ENCODE data around the gene SH3BP4.

Gene SH3BP4, protein sequence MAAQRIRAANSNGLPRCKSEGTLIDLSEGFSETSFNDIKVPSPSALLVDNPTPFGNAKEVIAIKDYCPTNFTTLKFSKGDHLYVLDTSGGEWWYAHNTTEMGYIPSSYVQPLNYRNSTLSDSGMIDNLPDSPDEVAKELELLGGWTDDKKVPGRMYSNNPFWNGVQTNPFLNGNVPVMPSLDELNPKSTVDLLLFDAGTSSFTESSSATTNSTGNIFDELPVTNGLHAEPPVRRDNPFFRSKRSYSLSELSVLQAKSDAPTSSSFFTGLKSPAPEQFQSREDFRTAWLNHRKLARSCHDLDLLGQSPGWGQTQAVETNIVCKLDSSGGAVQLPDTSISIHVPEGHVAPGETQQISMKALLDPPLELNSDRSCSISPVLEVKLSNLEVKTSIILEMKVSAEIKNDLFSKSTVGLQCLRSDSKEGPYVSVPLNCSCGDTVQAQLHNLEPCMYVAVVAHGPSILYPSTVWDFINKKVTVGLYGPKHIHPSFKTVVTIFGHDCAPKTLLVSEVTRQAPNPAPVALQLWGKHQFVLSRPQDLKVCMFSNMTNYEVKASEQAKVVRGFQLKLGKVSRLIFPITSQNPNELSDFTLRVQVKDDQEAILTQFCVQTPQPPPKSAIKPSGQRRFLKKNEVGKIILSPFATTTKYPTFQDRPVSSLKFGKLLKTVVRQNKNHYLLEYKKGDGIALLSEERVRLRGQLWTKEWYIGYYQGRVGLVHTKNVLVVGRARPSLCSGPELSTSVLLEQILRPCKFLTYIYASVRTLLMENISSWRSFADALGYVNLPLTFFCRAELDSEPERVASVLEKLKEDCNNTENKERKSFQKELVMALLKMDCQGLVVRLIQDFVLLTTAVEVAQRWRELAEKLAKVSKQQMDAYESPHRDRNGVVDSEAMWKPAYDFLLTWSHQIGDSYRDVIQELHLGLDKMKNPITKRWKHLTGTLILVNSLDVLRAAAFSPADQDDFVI

DNA sequence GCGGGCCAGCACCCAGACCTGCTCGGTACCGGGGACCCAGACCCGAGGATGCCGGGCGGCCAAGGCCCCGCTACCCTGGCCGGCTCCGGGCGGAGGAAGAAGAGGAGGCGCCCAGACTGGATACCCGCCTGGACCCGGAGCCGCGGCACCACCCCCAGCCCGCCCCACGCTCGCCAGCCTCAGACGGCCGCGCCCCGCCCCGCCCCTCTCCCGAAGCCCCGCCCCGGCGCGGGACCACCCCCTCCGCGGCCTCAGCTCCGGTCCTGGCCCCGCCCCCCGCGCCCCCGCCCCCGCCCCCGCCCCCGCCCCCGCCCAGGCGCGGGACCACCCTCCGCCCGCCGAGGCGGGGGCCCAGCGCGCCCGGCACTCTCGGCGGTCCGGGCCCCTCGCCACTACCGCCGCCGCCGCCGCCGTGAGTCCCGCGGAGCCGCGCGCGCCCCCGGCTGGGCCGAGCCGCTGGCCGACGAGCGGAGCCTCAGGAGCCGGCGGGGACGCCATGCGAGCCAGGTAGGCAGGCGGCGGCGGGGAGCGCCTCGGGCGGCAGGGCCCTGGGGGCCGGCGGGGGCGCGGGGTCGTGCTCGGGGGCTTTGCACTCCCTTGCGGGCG is at the start of gene SH3BP4:
TSS of gene SH3BP4 (plus strand) at position 354 of the 606 bp plus-strand sequence. CDS start 82,986 bp downstream, outside the sequence.
- in situ Hi-C loops (cut with HindIII; ENCODE audit: low sequenced_read_pairs): no loop called here

DNA sequence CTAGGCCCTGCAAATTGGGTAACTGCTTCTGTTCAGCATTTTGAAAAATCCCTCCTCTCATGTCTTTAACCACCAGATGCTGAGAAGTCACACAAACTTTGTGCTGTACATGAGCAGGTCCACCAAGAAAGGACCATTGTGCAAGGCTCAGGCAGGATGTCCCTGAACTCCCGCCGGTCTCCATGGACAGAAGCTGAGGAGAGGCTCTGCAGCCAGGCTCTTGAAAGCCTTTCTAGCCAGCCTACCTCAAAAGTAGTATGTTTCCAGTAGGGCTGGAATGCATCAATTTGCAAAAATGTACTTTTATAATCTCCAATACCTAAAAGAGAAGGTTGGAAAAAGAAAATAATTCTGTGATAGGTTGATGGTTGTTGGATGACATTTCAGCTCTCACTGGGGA is 47.0 kb upstream of the SH3BP4 start:
- in situ Hi-C loops (cut with HindIII; ENCODE audit: low sequenced_read_pairs): no loop called here

DNA sequence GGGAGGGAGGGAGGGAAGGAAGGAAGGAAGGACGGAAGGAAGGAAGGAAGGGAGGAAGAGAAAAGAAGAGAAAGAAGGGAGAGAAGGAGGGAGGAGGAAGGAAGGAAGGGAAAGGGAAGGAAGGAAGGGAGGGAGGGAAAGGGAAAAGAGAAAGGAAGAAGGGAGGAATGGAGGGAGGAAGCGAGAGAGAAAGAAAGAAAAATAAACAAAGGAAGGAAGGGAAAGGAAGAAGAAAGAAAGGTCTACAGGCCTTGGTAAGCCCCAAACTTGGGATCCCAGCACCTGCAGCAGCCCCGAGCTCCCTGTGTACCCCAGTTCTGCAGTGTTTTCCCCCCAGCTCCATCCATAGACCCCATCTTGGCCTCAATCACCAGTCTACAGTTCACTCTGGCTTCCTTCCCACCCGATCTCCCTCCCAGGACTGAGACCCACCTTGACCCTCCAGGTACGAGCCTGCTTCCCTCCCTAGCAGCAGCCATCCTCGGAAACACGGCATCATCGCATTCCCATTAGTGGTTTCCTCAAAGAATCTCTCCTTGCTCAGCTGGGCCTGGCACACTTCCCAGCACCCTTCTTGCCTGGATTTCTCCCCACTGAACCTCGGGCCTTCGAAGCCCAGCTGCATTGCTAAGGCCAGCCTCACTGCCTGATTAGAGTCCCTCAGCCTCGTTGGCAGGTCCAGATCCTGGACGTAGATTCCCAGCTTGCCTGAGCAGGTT is 46.1 kb upstream of the SH3BP4 start:
- in situ Hi-C loops (cut with HindIII; ENCODE audit: low sequenced_read_pairs): no loop called here

DNA sequence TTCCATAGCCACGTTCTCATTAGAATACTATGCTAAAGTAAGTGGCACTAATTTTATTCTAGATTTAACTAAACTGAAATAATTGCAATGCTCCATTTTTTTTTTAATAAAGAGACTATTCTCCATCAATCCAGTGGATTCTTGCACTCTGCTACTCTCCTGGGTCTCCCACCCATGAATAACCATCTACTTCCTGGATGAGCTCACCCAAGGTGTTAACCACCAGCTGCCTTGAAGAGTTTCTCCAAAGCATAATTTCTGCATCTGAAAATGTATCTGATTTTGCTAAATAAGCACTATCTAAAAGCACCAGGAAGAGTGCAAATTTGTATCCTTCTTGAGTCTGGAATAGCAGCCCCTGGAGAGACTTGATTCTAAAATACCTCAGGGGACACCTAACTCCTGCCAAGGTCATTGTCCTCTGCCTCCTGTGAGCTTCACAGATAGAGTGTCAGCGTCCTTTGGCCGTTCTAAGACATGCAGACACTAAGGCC is 41.6 kb upstream of the SH3BP4 start:
- in situ Hi-C loops (cut with HindIII; ENCODE audit: low sequenced_read_pairs): no loop called here

DNA sequence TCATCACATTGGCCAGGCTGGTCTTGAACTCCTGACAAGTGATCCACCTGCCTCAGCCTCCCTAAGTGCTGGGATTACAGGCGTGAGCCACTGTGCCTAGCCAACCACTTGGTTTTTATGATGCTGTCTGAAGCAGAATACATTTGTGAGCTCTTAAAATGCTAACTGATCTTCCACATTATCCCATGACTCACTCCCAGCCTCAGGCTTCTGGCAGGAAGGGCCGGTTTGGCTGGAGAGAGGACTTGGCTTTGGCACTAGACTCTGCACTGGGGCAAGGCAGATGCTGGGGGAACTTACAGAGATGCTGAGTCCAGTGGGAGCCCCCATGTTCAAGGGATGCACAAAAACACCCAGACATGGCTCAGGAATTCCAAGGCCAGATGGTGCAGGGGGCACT is 40.5 kb upstream of the SH3BP4 start:
- in situ Hi-C loops (cut with HindIII; ENCODE audit: low sequenced_read_pairs): no loop called here

DNA sequence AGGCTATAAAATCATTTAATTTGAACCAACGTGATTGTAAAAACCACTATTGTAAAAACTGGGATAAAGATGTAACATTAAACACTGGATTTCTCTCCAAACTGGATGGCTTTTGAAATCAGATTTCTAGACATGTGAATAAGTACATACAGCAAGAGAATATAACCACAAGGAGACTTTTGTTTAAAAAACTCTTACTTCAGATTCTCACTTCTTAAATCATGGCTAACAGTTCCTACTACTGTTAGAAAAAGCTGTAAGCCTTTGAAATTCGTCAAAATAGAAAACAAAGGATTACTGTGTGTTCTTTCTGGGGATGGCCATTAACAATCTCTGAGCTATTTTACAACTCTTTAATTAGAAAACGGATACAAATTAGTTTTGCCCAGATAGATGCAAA is 39.4 kb upstream of the SH3BP4 start:
- in situ Hi-C loops (cut with HindIII; ENCODE audit: low sequenced_read_pairs): no loop called here

DNA sequence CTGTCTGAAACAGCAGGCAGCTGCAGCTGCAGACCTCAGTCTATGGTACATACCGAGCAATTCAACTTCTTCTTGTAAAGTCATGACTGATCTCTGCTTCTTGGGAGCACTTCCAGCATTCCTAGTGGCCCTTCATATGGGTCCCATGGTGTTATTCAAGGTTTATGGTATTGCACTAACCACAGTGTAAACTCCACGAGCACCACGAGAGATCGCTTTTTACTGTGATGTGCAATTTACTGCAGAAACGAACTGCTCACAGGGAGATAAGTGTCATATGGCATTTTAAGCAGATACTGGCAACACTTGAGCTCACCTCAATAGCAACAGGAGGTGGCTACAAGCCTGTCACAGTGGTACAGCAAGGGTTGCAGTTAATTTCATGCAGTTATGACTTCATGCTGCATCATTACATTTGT is 38.6 kb upstream of the SH3BP4 start:
- in situ Hi-C loops (cut with HindIII; ENCODE audit: low sequenced_read_pairs): no loop called here

DNA sequence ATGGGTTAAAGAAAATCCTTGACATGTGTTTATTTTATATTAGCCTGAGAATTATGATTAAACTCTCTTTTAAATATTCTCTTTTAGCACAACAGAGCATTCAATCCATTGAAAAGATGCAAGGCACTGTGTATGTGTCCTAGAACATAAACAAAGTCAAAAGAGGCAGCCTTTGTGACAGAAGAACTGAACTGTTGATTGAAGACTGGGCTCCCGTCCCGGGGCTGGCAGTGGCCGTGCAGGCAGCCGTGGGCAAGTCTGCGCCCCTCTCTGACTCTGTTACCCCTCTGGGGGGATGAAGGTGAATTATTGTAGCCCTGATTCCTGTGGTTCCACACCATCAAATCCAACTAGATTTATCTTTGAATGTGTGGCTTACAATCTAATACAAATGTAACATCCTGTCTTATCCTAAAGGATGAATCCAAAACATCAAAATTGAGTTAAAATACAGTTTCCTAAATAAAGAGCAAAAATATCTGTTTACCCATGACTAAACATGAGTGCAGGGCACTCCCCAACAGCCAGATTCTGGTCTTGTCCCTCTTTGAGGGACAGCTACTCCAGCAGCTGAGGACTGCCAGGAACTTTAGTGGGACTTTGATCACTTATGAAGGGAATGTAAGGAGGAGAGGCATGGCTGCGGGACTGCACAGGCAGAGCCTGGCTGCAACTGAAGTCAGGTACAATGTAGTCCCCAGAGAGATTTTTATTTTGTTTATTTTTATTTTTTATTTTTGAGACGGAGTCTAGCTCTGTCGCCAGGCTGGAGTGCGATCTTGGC is 37.3 kb upstream of the SH3BP4 start:
- in situ Hi-C loops (cut with HindIII; ENCODE audit: low sequenced_read_pairs): no loop called here

DNA sequence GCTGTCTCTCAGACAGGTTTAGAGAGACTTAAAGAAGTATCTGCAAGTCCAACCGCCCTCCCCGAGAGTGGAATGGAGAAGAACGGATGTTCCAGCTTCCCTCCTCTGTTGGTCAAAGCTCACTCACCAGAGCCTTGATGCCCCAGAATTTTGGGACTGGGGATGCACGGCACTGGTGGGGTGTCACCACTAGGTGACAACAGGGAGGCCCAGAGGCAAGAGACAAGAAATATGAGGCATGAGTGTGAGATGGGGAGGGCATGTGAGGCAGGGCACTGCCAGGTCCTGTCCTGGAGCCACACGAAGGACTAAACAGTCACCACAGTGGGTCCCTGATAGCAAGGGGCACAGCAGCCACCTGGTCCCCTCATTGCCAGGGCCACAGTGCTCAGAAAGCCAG is 35.1 kb upstream of the SH3BP4 start:
- in situ Hi-C loops (cut with HindIII; ENCODE audit: low sequenced_read_pairs): no loop called here

DNA sequence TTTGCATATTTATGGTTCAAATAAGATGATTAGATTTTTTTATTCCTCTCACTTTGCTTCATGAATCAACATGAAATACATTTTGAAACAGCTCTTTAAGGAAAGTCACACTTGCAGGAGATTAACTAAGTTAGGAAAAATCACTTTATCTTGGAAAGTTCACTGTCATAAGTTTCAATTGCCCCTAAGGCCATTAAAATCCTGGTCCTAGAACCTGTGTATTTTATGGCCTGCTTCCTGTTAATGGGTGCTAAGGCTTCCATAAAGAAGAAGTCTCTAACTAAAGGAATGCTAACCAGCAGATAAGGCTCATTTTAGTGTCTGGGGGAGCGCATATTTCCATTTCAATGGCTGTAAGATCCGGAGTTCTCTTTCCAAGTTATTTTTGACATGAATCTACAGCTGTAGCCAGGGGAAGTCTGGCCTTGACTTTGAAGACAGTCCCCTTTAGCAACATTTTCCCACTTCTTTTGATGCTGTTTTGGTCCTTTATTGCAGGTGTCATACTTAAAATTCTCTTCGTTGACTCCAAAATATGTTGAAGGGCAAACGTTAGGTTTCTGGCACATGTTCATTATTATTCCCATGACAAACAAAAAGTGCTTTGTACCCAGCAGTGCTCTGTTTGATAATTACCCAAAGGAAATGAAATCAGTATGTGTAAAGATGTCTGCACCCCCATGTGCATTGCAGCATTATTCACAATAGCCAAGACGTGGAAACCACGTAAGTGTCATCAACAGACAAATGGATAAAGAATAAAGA is 34.4 kb upstream of the SH3BP4 start:
- in situ Hi-C loops (cut with HindIII; ENCODE audit: low sequenced_read_pairs): no loop called here

DNA sequence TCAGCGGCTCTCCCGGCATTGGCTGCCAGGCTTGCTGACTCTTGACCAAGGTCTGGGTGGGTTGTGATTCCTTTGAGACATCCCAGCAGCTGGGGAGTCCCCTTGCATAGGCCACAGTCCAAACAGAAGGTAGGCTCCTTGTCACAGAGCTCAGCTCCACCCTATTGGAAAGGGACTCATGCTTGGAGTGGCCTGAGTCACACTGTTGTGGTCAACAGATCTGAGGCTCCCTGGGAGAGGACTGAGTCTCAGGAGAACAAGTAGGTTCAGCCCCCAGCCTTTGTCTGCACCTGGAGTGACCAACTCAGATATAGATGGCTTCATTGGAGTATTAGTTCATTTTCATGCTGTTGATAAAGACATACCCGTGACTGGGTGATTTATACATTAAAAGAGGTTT is 32.1 kb upstream of the SH3BP4 start:
- in situ Hi-C loops (cut with HindIII; ENCODE audit: low sequenced_read_pairs): no loop called here

DNA sequence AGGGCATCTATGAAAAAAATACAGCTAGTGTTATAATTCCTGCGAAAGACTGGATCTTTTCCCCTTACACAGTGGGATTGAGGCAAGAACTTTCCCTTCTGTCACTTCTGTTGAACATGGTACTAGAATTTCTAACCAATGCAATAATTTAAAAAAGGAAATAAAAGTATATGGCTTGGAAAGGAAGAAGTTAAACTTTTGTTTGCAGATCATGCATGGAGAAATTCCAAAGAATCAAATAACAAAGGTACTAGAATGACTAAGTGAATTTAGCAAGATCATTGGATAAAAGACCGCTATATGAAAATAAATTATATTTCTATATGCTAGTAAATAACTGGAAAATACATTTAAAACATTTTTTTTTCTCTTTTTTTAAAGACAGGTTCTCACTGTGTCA is 31.0 kb upstream of the SH3BP4 start:
- in situ Hi-C loops (cut with HindIII; ENCODE audit: low sequenced_read_pairs): no loop called here

DNA sequence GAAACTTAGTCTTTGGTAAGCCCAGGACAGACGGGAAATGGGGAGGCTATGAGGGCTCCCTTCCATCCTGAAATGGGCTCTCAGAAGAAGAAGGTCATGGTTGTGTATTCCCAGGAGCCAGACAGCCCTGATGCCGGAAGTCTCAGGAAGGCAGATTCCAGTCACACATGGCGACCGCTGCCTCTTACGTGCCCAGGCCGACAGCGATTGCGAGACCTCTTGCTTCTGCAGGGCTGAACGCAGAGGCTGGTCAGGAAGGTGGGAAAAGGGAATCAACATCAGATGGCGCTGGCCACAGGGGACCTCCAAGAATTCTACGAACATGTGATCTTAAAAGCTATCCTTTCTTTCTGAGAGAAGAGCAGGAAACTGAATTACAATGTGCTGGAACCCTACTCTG is 22.8 kb upstream of the SH3BP4 start:
- in situ Hi-C loops (cut with HindIII; ENCODE audit: low sequenced_read_pairs): no loop called here

DNA sequence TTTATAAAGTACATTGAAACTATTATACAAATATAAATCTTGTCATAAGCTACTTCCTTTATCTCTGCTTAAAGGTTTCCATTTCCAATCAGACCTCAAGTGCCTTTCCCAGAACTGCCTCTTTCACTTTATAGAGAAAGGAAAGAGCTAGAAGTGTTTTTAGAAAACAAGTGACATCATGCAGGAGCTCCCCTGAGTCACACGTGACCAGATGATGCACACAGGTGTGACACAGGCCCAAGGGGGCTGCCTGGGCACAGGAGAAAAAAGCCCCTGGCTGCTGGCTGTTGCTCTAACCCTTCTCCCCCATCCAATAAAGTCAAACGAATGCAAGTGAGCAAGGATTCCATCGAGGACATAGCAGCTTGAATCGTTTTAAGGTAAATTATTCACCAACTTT is 21.4 kb upstream of the SH3BP4 start:
- in situ Hi-C loops (cut with HindIII; ENCODE audit: low sequenced_read_pairs): no loop called here

DNA sequence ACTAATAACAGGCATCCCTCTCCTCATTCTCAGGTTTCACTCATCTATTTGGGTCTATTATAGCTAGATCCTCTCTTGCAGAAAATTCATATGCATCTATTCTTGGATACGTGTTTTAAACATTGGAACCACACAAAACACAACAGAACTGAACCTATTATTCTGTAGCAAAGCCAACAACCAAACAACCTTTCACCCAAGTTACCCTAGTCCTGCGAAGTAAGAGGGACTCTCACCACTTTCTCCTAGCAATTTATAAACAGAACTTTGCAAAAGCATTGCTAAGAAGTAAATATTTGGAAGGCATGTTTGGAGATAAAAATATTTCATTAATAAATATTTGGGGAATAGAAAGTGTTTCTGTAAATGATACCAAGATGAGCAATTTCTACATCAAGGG is 20.4 kb upstream of the SH3BP4 start:
- in situ Hi-C loops (cut with HindIII; ENCODE audit: low sequenced_read_pairs): no loop called here

DNA sequence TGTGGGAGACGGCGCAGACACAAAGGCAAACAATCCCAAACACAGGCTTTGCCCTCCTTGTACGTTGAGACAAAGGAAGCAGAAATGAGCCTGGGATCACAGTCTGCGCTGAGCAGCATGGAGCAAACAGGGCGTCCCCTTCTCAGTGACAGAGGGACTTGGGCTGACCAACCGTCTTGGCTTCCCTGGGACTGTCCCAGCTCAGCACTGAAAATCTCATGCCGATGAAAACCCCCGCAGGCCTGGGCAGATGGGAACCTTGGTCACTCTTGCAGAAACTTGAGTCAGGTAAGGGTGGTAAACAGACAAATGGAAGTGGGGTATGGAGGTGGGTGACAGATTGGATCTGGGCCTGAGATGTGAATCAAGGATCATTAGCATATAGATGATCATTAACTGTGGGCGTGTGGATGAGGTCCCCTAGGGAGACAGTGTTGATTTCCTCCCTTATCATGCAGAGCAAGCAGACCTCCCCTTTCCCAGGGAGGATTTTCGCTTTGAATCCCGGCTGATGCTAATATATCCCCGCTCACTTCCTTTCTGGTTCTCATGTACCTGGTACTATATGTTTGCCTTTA is 19.1 kb upstream of the SH3BP4 start:
- in situ Hi-C loops (cut with HindIII; ENCODE audit: low sequenced_read_pairs): no loop called here

DNA sequence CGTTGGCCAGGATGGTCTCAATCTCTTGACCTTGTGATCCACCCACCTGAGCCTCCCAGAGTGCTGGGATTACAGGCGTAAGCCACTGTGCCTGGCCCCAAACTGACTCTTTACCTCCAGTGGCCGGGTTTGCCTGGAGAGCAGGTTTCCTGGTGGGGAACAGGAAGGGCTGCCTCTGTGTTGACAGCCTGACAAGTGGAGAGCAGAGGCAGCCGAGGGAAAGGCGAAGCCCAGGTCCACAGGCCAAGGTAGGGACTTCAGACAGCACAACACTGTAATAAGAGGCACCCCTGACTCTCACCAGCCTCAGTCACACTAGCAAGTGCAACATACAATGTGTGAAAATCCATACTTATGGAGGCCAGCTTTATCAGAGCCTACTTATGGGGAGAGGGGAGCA is 16.5 kb upstream of the SH3BP4 start:
- in situ Hi-C loops (cut with HindIII; ENCODE audit: low sequenced_read_pairs): no loop called here

DNA sequence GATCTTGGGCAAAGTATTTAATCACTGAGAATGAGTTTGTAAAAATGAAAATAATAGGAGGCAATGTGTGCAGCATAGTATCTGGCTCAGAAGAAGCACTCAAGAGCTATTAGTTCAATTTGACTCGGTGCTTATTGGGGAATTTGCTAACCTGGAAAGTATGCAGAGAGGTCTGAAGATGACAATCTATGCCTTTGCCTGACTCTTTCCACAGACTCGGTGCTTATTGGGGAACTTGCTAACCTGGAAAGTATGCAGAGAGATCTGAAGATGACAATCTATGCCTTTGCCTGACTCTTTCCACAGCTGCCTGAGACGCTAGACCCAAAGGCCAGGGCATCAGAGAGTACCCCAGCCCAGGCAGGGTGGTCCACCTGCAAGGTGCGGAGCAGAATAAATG is 12.2 kb upstream of the SH3BP4 start:
- in situ Hi-C loops (cut with HindIII; ENCODE audit: low sequenced_read_pairs): no loop called here

DNA sequence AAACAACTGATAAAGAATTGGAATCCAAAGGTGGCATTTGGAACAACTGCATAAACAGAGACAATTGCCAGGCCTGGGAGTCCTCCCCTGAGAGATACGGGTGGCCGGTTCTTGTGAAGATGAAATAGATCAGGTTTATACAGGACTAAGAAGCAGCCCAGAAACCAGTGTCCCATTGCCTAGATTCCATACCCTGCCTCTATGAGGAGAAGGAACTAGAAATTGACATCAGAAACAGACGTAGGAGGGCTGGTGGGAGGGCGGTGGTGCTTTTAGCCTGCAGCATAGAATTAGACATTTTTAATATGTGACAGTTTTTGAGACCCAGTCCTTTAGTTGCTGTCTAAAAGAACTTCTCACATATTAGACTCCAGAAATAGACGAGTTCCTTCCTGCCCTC is 11.8 kb upstream of the SH3BP4 start:
- in situ Hi-C loops (cut with HindIII; ENCODE audit: low sequenced_read_pairs): no loop called here
